ENCODE data around the gene POLN.

The POLN gene

DNA sequence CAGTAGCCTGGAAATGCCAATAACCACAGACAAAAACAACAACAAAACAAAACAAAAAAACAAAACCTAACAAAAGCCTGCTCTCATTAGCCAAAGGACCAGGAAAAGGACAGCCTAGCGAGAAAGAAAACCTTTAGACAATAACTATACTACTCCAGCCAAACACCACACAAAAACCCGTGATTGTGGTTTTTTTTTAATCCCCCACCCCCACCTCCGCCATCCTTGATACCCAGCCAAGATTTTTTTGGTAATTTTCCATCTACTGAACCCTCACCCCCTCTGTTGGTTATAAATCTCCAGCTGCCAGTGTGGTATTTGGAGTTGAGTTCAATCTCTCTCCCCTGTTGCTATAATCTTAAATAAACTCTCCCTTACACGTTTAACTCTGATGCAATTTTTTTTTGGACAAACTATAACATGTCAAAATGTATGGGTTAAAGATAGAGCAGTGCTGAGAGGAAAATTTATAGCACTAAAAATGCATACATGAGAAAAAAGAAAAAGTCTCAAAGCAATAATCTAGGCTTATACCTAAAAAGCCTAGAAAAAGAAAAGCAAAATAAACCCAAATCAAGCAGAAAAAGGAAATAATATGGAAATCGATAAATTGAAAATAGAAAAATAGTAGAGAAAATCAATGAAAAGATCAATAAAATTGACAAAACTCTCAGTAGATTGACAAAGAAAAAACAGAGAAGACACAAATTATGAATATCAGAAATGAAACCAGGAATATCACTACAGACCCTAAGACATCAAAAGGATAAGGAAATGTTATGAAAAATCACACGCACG is 99.1 kb downstream of the POLN start:
- H3K9ac ChIP-seq (ENCODE audit: low read length in 5 of 5), result peak overlapping the region in 4 of 5 donors; percentile 39 to 87 (median 69)
- H3K27me3 ChIP-seq (ENCODE audit: control insufficient read depth in 5 of 5, insufficient read depth in 4 of 5, low read length in 5 of 5), result no peaks in the 10 kb centered on the region
- peaks cover 4 to 41% (median 33%) of the 10 kb centered on the region in 5 donors for H3K4me1 ChIP-seq (ENCODE audit: control insufficient read depth in 5 of 5, insufficient read depth in 5 of 5, low read length in 5 of 5)
- no peaks in the 10 kb centered on the region for H3K36me3 ChIP-seq (ENCODE audit: control insufficient read depth in 5 of 5, insufficient read depth in 5 of 5, low read length in 5 of 5)
- peaks cover 0 to 4% (median 0%) of the 10 kb centered on the region in 5 donors for H3K9me3 ChIP-seq (ENCODE audit: control insufficient read depth in 5 of 5, low read length in 5 of 5)
- peak overlapping the region in 2 of 5 donors; percentile 19 to 40 for H3K4me3 ChIP-seq (ENCODE audit: low read depth in 1 of 5, low read length in 5 of 5)
- H3K27ac ChIP-seq (ENCODE audit: low read depth, low read length), result peak overlapping the region; percentile 92

DNA sequence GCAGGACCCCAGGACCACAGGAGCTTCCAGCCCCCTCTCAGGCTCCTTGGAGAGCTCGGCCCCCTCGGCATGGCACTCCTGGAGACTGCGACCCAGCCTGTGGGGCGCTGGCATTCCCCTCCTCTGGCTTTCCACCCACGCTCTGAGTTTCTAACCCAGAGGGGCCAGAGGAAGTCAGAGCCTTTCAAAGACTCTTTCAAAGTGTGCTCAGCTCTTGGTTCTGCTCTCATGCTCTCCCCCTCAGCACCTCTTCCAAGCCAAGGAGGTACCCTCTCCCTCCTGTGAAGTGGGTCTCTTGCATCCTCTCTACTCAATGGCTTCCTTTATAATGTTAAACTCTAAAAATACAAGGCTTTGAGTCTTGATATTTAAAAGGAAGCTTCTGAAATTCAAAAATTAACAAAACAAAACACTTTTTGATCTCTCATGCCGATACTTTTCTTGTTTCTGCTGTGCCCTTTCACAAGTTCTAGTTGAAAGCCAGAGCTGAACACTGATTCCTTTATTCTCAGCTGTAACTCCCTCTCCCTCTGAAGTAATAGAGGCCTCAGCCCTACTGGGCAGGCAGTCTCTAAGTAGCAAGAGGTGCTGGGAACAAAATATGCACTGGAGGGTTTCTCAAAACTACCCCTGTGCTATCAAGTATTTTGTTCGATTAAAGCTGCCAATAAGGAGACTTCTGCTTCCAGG is 100.0 kb downstream of the POLN start:
- no peaks in the 10 kb centered on the region for H3K27me3 ChIP-seq (ENCODE audit: control insufficient read depth in 5 of 5, insufficient read depth in 4 of 5, low read length in 5 of 5)
- peaks cover 4 to 41% (median 33%) of the 10 kb centered on the region in 5 donors for H3K4me1 ChIP-seq (ENCODE audit: control insufficient read depth in 5 of 5, insufficient read depth in 5 of 5, low read length in 5 of 5)
- peaks cover 0 to 4% (median 0%) of the 10 kb centered on the region in 5 donors for H3K9me3 ChIP-seq (ENCODE audit: control insufficient read depth in 5 of 5, low read length in 5 of 5)
- peak overlapping the region in 1 of 5 donors; percentile 40 for H3K4me3 ChIP-seq (ENCODE audit: low read depth in 1 of 5, low read length in 5 of 5)
- no peaks in the 10 kb centered on the region for H3K36me3 ChIP-seq (ENCODE audit: control insufficient read depth in 5 of 5, insufficient read depth in 5 of 5, low read length in 5 of 5)
- peak overlapping the region; percentile 92 for H3K27ac ChIP-seq (ENCODE audit: low read depth, low read length)
- peak overlapping the region; percentile 33 to 87 (median 67) for H3K9ac ChIP-seq (ENCODE audit: low read length in 5 of 5)

DNA sequence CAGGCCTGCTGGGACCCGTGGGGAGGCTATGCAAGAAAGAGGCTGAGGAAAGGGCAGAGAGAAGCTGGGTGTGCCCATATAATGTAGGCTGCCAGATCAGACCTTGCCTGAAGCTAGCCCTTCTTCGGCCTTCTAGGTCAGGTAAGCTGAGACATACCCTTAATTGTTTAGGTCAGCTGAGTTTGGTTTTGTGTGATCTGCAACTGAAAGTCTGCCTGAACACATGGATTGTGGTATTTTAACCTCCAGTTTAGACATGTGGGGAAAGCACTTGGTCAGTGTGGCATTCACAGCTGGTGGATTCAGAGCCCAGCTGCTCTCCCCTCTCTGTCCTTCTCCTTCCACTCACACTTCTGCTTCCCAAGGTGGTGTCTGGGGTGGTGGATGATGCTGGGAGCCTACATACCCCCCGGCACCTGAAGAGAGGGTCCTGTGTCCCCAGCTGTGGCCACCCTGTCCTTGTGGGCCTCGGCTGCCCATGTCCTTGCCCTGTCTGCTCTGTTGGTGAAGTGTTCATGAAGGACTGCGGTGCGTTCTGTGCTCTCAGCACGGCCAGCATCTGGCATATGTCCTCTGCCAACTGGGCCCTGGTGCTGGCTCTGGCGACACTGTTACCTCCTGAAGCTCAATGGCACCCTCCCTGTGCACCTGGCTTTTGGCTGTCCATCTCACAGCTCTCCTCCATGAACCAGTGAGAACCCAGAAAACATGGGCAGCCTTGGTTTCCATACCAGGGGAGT is 100.7 kb downstream of the POLN start:
- Histone ChIP-seq H3K4me1 (ENCODE audit: control insufficient read depth in 5 of 5, insufficient read depth in 5 of 5, low read length in 5 of 5) (peaks cover 4 to 46% (median 33%) of the 10 kb centered on the region in 5 donors), H3K9ac (ENCODE audit: low read length in 5 of 5) (peak overlapping the region in 4 of 5 donors; percentile 1 to 76 (median 42)), H3K9me3 (ENCODE audit: control insufficient read depth in 5 of 5, low read length in 5 of 5) (peaks cover 0 to 4% (median 0%) of the 10 kb centered on the region in 5 donors), H3K36me3 (ENCODE audit: control insufficient read depth in 5 of 5, insufficient read depth in 5 of 5, low read length in 5 of 5) (no peaks in the 10 kb centered on the region), H3K27me3 (ENCODE audit: control insufficient read depth in 5 of 5, insufficient read depth in 4 of 5, low read length in 5 of 5) (no peaks in the 10 kb centered on the region), H3K27ac (ENCODE audit: low read depth, low read length) (peak overlapping the region; percentile 92), H3K4me3 (ENCODE audit: low read depth in 1 of 5, low read length in 5 of 5) (no peak overlapping the region)

DNA sequence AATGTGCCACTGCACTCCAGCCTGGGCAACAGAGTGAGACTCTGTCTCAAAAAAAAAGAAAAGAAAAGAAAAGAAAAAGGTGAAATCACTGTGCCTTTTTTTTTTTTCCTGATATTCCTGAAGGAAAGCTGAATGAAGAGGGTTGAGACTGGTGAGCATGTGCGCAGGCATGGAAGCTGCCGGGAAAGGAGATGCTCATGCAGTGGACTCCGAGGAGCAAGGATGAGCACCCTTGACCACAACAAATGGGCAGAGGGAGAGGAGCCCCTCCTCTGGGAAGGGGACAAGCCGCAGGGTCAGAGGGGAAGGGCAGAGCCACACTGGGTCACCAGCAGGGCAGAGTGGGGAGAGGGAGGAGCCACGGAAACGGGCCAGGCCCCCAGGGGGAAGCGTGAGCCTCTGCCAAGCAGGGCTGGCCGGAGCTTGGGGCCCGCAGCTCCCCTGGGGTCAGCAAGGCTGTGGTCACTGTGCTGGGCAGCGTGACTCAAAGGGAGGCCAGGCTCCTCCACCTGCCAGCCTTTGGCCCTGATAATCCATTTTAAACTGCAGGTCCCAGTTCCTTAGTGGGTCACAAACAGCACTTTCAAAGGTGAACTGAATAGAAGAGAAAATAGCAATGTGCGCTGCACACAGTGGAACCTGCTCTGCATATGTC is 102.9 kb downstream of the POLN start:
- Histone ChIP-seq H3K27me3 (ENCODE audit: control insufficient read depth in 5 of 5, insufficient read depth in 4 of 5, low read length in 5 of 5) (no peaks in the 10 kb centered on the region), H3K4me1 (ENCODE audit: control insufficient read depth in 5 of 5, insufficient read depth in 5 of 5, low read length in 5 of 5) (peaks cover 6 to 59% (median 41%) of the 10 kb centered on the region in 5 donors)

DNA sequence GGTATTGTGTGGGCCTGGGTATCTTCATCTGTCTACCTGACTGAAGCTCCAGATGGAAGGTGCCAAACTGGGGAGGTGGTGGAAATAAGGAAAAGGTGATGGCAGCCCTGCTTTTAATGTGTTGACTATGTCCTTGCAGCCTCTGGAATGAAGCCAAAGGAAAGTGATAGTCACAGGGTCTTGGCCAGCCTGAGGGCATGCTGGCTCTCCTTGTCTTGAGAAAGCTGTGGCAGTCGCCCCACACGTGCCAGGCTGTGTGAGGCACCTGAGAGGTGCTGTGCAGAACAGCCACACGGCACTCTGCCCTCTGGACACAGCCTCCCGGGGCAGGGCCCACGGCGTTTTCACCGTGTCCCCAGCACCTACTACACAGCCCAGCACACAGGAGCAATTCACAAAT is 105.2 kb downstream of the POLN start:
- H3K27ac ChIP-seq (ENCODE audit: low read depth, low read length), result no peak overlapping the region
- no peak overlapping the region for H3K4me3 ChIP-seq (ENCODE audit: low read depth in 1 of 5, low read length in 5 of 5)
- peaks cover 6 to 52% (median 34%) of the 10 kb centered on the region in 5 donors for H3K4me1 ChIP-seq (ENCODE audit: control insufficient read depth in 5 of 5, insufficient read depth in 5 of 5, low read length in 5 of 5)
- H3K36me3 ChIP-seq (ENCODE audit: control insufficient read depth in 5 of 5, insufficient read depth in 5 of 5, low read length in 5 of 5), result no peaks in the 10 kb centered on the region
- no peaks in the 10 kb centered on the region for H3K27me3 ChIP-seq (ENCODE audit: control insufficient read depth in 5 of 5, insufficient read depth in 4 of 5, low read length in 5 of 5)
- peaks cover 3 to 15% (median 9%) of the 10 kb centered on the region in 5 donors for H3K9me3 ChIP-seq (ENCODE audit: control insufficient read depth in 5 of 5, low read length in 5 of 5)
- no peak overlapping the region for H3K9ac ChIP-seq (ENCODE audit: low read length in 5 of 5)

More for the DNA sequence above, 102.9 kb downstream of the POLN start:
- Histone ChIP-seq H3K27ac (ENCODE audit: low read depth, low read length) (peak overlapping the region; percentile 59), H3K9ac (ENCODE audit: low read length in 5 of 5) (no peak overlapping the region), H3K36me3 (ENCODE audit: control insufficient read depth in 5 of 5, insufficient read depth in 5 of 5, low read length in 5 of 5) (no peaks in the 10 kb centered on the region), H3K9me3 (ENCODE audit: control insufficient read depth in 5 of 5, low read length in 5 of 5) (no peaks in the 10 kb centered on the region), H3K4me3 (ENCODE audit: low read depth in 1 of 5, low read length in 5 of 5) (no peak overlapping the region)

DNA sequence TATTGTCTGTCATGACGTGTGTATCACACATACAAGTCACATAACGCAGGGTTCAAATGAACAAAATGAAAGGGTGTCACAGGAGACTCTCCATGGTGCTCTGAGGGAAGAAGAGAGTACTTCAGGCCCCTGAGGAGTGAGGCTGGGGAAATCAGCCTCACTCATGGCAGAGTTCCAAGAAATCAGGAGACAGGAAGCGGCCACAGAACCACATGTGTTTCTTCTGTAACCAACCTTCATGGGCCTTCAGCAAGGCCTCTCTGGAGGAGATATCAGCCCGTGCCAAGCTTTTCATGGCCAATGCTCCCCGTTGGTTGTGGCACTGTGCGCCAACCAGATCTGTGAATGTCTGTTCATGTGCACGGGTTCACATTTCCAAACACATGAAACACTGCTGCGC is 106.8 kb downstream of the POLN start:
- H3K27me3 ChIP-seq (ENCODE audit: control insufficient read depth in 5 of 5, insufficient read depth in 4 of 5, low read length in 5 of 5), result no peaks in the 10 kb centered on the region
- H3K4me3 ChIP-seq (ENCODE audit: low read depth in 1 of 5, low read length in 5 of 5), result no peak overlapping the region
- H3K36me3 ChIP-seq (ENCODE audit: control insufficient read depth in 5 of 5, insufficient read depth in 5 of 5, low read length in 5 of 5), result no peaks in the 10 kb centered on the region
- H3K9me3 ChIP-seq (ENCODE audit: control insufficient read depth in 5 of 5, low read length in 5 of 5), result peaks cover 3 to 20% (median 11%) of the 10 kb centered on the region in 5 donors
- peaks cover 2 to 40% (median 19%) of the 10 kb centered on the region in 5 donors for H3K4me1 ChIP-seq (ENCODE audit: control insufficient read depth in 5 of 5, insufficient read depth in 5 of 5, low read length in 5 of 5)
- H3K9ac ChIP-seq (ENCODE audit: low read length in 5 of 5), result no peak overlapping the region
- H3K27ac ChIP-seq (ENCODE audit: low read depth, low read length), result no peak overlapping the region

DNA sequence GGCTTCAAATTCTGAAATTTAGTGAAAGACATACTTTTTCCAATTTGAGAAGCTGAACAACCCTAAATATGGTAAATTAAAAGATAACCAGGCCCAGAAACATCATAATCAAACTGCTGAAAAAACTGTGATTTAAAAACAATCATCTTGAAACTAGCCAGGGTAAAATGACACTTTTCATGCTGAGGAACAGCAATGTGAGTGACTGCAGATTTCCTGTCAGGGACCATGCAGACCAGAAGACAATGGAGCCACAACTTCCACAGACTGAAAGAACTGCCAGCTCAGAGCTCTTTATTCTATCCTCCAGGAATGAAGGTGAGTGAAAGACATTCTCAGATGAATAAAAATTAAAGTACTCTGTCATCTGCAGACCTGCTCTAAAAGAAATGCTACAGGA is 109.5 kb downstream of the POLN start:
- H3K9ac ChIP-seq (ENCODE audit: low read length in 5 of 5), result no peak overlapping the region
- no peaks in the 10 kb centered on the region for H3K27me3 ChIP-seq (ENCODE audit: control insufficient read depth in 5 of 5, insufficient read depth in 4 of 5, low read length in 5 of 5)
- H3K27ac ChIP-seq (ENCODE audit: low read depth, low read length), result no peak overlapping the region
- H3K4me3 ChIP-seq (ENCODE audit: low read depth in 1 of 5, low read length in 5 of 5), result no peak overlapping the region
- no peaks in the 10 kb centered on the region for H3K36me3 ChIP-seq (ENCODE audit: control insufficient read depth in 5 of 5, insufficient read depth in 5 of 5, low read length in 5 of 5)
- peaks cover 3 to 20% (median 11%) of the 10 kb centered on the region in 5 donors for H3K9me3 ChIP-seq (ENCODE audit: control insufficient read depth in 5 of 5, low read length in 5 of 5)
- H3K4me1 ChIP-seq (ENCODE audit: control insufficient read depth in 5 of 5, insufficient read depth in 5 of 5, low read length in 5 of 5), result peaks cover 2 to 22% (median 8%) of the 10 kb centered on the region in 5 donors

DNA sequence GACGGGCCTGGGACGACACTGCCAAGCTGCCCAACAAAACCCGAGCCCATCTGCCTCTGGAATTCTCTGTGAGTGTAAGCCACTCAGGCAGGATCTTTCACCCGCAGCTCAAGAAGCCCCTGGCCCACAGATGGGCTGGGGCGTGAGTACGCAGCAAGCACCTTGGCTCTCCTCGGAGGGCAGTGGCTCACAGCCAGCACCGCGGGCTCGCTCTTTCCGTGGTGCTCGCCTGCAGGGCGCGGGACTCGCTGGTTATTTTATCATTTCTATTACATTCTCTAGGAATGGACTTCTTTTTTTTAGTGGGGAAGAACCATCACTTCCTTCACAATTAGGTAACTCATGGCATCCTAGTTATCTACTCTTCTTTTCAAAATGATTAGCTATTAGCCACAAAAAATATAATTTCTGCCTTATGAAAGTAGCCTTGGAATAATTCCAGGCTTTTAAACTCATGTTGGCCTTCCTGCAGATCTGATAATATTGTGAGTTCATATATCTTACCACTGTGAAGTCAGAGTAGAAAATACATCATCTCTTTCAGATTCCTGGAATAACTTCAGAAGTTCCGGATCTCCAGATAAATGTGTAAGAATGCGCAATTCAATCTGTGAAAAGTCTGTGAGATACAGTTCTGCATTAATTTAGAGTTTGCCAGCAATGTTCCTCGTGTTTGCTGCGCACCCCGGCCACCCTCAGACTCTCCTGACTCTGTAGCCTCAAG is 114.2 kb downstream of the POLN start:
- H3K4me3 ChIP-seq (ENCODE audit: low read depth in 1 of 5, low read length in 5 of 5), result no peak overlapping the region
- H3K4me1 ChIP-seq (ENCODE audit: control insufficient read depth in 5 of 5, insufficient read depth in 5 of 5, low read length in 5 of 5), result peaks cover 0 to 3% (median 0%) of the 10 kb centered on the region in 5 donors
- H3K27me3 ChIP-seq (ENCODE audit: control insufficient read depth in 5 of 5, insufficient read depth in 4 of 5, low read length in 5 of 5), result no peaks in the 10 kb centered on the region
- peaks cover 0 to 4% (median 0%) of the 10 kb centered on the region in 5 donors for H3K36me3 ChIP-seq (ENCODE audit: control insufficient read depth in 5 of 5, insufficient read depth in 5 of 5, low read length in 5 of 5)
- no peak overlapping the region for H3K27ac ChIP-seq (ENCODE audit: low read depth, low read length)
- no peak overlapping the region for H3K9ac ChIP-seq (ENCODE audit: low read length in 5 of 5)
- peaks cover 3 to 16% (median 11%) of the 10 kb centered on the region in 5 donors for H3K9me3 ChIP-seq (ENCODE audit: control insufficient read depth in 5 of 5, low read length in 5 of 5)
